DOHH2 (cell line): ENCODE data around the gene TRPV6.

Source experiments
- EZH2phosphoT487 ChIP-seq: fragments of 200-600 bp; sonication (generic); IDR thresholded peaks from 2 replicates; pipeline ENCODE4 v1.6.1; 2017; ENCODE audit warnings: borderline replicate concordance, mild to moderate bottlenecking, antibody characterized with exemption, low read length, moderate library complexity, mixed read lengths
- TF ChIP-seq, protein P1 (sequence below): fragments of 200-600 bp; sonication (generic); IDR thresholded peaks from one replicate; pipeline ENCODE4 v1.5.1; 2014; ENCODE audit warnings: antibody characterized with exemption, mild to moderate bottlenecking, low read depth, low read length; ENCODE audit not compliant: poor library complexity, severe bottlenecking

- TF ChIP-seq, protein P1, sequence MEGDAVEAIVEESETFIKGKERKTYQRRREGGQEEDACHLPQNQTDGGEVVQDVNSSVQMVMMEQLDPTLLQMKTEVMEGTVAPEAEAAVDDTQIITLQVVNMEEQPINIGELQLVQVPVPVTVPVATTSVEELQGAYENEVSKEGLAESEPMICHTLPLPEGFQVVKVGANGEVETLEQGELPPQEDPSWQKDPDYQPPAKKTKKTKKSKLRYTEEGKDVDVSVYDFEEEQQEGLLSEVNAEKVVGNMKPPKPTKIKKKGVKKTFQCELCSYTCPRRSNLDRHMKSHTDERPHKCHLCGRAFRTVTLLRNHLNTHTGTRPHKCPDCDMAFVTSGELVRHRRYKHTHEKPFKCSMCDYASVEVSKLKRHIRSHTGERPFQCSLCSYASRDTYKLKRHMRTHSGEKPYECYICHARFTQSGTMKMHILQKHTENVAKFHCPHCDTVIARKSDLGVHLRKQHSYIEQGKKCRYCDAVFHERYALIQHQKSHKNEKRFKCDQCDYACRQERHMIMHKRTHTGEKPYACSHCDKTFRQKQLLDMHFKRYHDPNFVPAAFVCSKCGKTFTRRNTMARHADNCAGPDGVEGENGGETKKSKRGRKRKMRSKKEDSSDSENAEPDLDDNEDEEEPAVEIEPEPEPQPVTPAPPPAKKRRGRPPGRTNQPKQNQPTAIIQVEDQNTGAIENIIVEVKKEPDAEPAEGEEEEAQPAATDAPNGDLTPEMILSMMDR, result no peak
- TF ChIP-seq EZH2phosphoT487, result no peak
Observed at GRCh38 chr7:142868986-142869415, 16.5 kb downstream of the TRPV6 start.
